PC-3 (cell line): ENCODE data around the gene PRIMA1.

Source experiments
- CTCF ChIP-seq: fragments of 300-600 bp; sonication (generic); conservative IDR thresholded peaks from 2 replicates; pipeline ENCODE4 v1.5.1; 2017; ENCODE audit warnings: antibody characterized with exemption, low read depth, mild to moderate bottlenecking, low read length
- EZH2 ChIP-seq: fragments of 300-600 bp; sonication (generic); IDR thresholded peaks from one replicate; pipeline ENCODE4 v1.6.1; 2017; ENCODE audit warnings: antibody characterized with exemption, mild to moderate bottlenecking, low read length; ENCODE audit not compliant: unreplicated experiment

GRCh38 chr14:93723001-93723400 is 65.3 kb downstream of the PRIMA1 start:
- no peak for TF ChIP-seq CTCF
- no peak for TF ChIP-seq EZH2
